Ecto neural progenitor cell (in vitro differentiated cells): ENCODE data around the gene TUT4.
"Not testable (repeated sequence)": the region's sequence is repeated elsewhere in the genome, so short reads cannot be mapped to it uniquely, and the experiment has no call there.

Experiments used
- DNase-seq: peaks from one replicate; pipeline ENCODE4 v3.0.0-alpha.2; 2018; ENCODE audit warnings: low spot score

Gene TUT4

DNA sequence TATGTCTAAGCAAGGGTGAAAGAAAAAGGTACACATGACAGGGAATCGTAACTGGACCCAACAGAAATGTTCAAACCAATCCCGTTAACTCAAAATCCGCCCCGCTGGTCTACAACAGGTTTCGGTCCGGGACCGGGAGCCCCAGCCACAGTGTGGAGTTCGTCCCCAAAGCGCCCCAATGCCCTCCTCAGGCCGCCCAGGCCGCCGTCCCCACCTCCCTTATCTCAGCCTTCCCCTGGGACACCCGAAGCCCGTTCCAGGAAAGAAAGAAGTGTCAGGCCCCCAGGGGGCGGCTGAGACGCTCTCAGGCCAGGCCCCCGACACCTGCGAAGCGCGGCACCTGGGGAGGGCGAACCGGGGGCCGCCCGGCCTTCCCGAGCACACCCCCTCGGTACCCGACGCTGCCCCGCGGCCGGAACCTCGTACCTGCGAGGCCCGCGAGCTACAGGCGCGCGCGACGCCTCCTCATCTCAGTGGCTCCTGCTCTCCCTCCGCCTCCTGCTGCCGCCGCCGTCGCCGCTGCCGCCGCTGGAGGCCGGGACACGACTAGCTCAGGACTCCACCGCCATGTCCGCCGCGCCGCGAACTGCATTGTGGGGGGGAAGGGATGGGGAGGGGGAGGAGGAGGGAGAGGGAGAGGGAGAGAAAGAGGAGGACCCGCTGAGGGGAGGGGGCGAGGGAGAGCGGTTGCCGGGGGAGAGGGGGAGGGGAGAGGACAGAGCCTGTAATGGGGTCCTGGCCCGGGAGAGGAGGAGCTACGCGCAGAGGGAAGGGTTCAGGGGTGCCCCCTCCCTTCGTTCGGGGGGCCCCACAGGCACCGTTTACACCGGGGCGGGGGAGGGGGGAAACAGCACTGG is at the start of gene TUT4:
TUT4 (minus strand) TSS at position 588 of the 857 bp plus-strand sequence. CDS start 26,812 bp downstream, outside the sequence.
- peak; percentile 94 for DNase-seq

- peak; percentile 70 for DNase-seq
These were observed 49.3 kb upstream of the TUT4 start, which contains the start of gene GPX7 for GRCh38 chr1:52601991-52602855. Gene GPX7, plus strand, starts transcription at chr1:52602371. Its CDS starts 39 bp downstream, at chr1:52602410.

GRCh38 chr1:52601519-52601918 is 48.6 kb upstream of the TUT4 start:
- no peak for DNase-seq

DNA sequence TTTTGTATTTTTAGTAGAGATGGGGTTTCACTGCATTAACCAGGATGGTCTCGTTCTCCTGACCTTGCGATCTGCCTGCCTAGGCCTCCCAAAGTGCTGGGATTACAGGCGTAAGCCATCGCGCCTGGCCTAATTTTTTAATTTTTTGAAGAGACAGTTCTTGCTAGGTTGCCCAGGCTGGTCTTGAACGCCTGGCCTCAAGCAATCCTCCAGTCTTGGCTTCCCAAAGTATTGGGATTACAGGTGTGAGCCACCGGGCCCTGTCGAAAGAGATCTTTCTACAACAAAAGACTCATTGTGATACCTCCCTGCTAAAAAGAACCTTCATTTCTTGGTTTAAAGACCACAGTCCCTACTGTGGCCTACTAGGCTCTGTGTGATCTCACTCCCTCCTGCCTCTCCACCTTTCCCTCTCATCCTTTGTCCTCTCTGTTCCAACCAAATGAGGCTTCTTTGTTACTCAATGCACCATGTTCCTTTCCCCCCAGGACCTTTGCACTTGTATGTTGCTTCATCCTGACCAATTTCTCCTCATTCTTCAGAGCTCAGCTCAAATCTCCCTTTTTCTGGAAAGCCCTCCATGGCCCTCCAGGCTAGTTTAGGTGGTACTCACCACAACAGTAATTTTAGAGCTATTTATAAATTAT is 47.8 kb upstream of the TUT4 start:
- no peak for DNase-seq

DNA sequence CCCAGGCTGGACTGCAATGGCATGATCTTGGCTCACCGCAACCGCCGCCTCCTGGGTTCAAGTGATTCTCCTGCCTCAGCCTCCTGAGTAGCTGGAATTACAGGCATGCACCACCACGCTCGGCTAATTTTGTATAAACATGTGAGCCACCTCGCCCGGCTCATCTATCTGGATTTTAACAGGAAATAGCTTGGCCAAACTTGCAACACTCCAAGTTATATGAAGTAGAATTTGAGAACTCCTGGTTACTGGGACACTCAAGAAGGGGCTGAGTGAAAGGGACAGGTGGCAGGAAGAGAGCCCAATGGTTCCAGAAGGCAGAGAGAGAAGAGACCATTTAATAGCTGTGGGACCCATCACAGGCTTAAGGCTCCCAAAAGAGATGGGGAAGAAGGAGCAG is 46.3 kb upstream of the TUT4 start:
- DNase-seq, result no peak

DNA sequence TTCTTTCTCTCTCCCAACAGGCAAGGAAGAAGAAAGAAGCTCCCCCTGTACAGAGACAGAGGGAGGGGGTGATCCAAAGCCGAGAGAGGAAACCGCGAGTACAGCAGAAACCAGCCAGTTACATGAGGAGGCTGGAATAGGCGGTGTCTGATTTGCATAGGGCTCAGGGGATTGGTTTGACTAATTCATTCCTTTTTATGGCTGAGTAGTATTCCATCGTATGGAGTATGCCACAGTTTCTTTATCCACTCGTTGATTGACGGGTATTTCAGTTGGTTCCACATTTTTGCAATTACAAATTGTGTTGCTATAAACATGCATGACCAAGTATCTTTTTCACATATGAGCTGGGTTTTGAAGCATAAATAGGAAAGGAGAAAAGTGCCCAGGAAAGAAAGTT is 45.8 kb upstream of the TUT4 start:
- DNase-seq, result no peak

DNA sequence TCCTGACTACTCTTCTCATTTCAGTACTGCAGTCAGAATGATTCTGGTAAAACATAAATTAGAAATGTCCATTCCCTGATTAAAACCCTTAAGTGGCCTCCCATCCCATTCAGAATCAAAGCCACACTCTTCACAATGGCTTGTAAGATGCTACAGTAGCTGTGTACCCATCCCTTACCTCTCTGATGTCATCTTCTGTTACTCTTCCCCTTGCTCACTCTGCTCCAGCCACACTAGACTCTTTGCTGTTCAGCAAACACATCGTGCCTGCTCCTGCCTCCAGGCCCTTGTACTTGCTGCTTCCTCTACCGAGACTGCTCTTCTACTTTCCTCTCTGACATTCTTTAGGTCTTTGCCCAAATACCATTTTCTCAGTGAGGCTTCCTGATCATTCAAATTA is 45.0 kb upstream of the TUT4 start:
- DNase-seq, result no peak

DNA sequence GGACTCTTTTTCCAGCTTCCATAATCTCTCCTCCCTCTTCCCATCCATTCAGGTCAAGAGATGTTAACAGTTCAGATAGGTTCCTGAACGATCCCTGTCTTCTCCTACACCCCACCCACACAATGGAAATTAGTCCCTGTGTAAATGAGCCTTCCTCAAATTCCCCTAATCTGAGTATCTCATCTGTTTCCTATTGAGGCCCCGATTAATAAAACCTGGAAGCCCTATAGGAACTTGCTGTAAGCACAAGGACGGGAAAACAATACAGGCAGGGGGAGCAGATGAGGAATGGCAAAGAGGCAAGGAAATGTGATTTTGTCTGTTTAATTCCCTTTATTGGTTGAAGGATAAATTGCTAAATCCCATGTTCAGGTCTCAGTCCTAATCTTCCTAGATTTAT is 42.2 kb upstream of the TUT4 start:
- no peak for DNase-seq

DNA sequence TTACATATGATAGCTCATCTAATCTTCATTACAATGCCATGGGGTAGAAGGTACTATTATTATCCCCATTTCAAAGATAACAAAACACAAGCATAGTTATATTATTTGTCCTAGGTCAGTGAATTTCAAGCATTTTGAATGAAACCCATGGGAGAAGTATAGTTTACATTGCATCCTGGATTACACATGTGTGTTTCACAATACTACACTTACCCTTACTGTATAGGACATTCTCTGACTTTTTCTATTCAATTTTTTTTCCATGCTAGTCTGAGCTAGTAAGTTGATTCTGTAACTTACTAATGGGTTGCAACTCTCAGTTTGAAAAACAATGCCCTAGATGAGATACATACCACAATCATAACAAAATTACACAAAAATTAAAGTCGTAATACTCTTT is 40.6 kb upstream of the TUT4 start:
- no peak for DNase-seq

- DNase-seq, result no peak
These were observed 39.9 kb upstream of the TUT4 start for GRCh38 chr1:52592637-52593323.

DNA sequence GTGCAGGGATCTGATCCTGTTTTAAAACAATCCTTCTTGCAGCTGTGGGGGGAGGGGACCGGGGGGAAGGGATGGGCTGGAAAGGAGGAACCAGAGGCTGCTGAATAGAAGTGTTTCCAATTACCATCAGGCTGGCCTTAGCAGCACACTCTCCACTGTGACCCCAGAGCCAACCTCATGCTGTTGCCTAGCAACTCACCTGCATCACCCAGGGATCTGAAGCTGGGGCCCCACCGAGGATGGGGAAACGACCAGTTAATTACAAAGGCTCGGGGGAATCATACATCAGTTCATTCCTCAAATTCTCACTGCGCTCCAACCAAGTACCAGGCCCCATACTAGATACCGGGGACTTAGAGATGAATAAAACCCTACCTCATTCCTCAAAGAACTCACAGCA is 37.4 kb upstream of the TUT4 start:
- DNase-seq, result peak; percentile 73

DNA sequence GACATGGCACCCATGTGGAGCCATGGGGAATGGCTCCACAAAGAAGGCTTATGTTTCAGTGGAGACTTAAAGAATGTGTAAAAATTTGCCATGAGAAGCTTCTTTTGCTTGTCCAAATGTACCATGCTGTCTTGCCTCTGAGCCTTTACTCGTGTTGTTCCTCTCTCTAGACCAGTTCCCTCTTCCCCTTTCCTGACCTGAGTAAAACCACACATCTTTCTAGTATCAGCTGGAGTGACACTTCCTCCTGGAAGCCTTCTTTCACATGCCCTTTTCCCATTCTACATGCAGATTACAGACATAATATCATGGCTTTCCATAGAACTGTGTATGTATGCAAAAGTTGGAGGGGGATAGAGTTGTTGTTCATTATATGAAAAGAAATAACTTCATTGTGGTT is 35.6 kb upstream of the TUT4 start:
- no peak for DNase-seq

DNA sequence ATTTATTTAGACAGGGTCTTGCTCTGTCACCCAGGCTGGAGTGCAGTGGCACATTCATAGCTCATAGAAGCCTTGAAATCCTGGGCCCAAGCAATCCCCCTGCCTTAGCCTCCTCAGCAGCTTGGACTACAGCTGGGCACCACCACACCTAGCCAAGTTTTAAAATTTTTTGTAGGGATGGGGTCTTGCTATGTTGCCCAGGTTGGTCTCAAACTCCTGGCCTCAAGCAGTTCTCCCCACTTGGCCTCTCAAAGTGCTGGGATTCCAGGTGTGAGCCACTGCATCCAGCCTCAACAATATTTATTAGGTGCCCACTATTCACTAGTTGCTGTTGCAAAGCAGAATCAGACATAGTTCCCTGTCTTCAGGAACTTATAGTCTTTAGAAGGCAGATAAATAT is 35.1 kb upstream of the TUT4 start:
- no peak for DNase-seq

DNA sequence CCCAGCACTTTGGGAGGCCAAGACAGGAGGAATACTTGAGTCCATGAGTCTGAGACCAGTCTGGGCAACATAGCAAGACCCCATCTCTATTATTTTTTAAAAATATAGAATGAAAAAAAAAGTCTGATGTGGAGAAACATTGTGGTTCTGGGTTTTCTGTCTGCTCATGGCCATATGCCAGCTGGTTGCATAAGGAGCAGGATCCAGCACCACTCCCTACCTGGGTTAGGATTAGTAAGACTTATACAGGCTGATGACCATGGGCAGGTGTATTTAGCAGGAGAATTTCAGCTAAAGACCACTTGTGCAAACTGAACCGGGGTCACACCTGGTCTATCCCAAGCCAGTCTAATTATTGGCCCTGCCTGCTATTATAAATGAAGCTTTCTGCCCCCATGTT is 32.6 kb upstream of the TUT4 start:
- no peak for DNase-seq

DNA sequence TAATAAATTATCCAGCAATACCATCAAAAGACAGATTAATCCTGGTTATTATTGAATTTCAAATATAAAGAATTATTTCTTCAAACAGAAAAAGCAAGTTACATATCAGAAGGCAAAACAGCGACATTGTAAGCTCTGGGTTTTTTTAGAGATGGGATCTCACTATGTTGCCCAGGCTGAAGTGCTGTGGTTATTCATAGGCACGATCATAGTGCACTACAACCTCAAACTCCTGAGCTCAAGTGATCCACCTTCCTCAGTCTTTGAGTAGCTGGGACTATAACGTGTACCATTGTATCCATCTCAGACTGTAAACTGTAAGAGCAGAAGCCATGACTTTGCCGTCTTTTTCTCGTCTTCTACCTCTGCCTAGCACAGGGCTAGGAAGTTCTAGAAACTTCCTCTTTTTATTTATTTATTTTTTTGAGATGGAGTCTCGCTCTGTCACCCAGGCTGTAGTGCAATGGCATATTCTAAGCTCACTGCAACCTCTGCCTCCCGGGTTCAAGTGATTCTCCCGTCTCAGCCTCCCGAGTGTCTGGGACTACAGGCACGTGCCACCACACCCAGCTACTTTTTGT is 29.3 kb upstream of the TUT4 start:
- no peak for DNase-seq

DNA sequence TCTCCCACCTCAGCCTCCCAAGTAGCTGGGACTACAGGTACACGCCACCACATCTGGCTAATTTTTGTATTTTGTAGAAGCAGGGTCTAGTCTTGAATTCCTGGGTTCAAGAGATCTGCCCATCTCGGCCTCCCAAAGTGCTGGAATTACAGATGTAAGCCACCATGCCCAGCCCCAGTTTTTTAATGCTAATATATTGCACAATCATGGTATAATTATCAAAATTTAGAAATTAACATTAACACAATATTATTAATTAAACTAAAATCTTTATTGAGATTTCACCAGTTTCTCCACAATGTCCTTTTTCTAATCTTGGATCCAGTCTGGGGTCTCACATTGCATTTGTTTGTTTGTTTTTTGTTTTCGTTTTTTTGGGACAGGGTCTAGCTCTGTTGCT is 27.4 kb upstream of the TUT4 start:
- DNase-seq, result no peak

DNA sequence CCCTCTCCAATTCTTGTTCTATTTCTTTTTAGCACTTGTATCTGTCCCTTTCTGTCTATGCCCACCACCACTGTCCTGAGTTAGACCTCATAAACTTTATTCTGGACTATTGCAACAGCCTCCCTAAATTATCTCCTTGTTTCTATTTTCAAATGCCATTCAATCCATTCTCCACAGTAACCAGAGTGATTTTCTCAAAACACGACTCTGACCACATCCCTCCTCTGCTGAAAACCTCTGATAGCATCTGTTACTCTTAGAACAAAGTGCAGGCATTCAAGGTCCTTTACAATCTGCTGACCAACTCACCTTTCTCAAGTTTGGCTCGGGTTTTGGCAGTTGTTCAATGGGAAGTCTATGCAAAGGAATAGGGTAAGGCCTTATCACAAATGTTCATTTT is 26.5 kb upstream of the TUT4 start:
- DNase-seq, result no peak

GRCh38 chr1:52578066-52578465 is 25.2 kb upstream of the TUT4 start:
- not testable (repeated sequence) for DNase-seq

GRCh38 chr1:52576074-52576473 is 23.2 kb upstream of the TUT4 start:
- no peak for DNase-seq

- no peak for DNase-seq
These were observed 21.7 kb upstream of the TUT4 start for GRCh38 chr1:52574594-52574993.

DNA sequence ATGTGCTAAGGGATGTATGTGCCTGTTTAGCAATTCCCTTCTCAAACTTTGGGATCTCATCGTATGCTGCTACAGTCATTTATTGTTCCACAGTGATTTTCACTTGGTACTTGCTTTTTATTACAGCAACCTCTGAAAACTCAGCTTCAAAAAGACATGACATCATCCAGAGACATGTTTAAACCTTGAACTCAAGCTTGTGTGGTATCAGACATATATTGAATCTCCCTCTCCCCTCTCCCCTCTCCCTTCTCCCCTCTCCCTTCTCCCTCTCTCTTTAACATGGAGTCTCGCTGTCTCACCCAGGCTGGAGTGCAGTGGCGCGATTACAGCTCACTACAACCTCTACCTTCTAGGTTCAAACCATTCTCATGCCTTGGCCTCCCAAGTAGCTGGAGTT is 19.5 kb upstream of the TUT4 start:
- DNase-seq, result no peak

DNA sequence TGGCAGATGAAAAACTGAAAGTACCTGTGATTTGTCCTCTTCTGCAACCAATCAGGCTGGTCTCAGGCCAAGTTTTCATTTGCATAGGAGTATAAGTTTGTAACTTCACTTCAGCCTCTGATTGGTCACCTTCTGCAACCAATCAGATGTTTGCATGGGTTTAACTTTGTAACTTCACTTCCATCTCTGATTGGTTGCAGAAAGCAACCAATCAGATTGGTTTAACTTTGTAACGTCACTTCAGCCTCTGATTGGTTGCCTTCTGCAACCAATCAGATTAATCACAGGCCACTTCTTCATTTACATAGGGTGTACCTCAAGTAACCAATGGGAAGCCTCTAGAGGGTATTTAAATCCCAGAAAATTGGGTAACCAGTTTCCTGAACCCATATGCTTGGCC is 18.9 kb upstream of the TUT4 start:
- DNase-seq, result no peak
